Embryonic facial prominence (tissue), 1 donor: ENCODE results near the gene STK40.
A peak's percentile ranks its signal among the peaks of the same experiment; 100 is the strongest.

Experiments used
- DNase-seq: peaks from one replicate; pipeline ENCODE4 v3.0.0-alpha.2; 2016; ENCODE audit errors: extremely low spot score

The STK40 gene

DNA sequence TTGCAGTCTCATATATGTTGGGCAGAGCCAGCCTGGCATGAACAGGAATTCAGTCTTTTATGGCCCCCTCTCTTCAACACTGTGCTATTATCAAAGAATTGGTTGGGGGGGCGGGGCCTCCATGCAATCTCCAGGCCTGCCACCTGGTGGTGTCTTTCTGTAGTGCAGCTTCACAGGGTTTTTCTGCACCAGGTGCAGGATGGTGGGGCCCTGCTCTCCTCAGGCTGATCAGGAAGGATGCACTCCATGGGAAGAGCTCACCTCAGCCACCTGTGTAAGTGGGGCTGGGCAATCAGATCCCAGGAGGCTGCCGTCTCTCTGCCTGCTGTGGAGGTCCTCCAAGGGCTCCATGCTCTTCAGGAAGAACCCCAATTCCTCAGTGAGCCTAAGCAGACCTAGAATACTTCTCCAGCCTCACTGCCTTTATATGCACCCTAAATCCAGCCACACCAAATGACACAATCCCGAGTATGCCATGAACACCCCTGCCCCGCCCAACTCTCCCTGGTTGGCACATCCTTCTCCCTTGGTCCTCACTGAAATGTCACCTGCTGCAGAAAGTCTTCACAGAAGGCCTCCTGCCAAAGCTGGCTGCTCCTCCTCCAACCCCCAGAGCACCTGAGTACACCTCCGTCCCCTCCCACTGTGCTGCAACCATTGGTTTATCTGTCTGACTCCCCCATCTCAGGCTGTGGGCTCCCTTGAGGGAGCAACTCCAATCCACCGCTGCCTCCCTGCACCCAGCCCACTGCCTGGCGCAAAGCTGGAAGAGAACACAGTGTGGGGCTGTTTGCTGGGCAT, 16.5 kb downstream of the STK40 start:
- DNase-seq = peak; percentile 37

DNA sequence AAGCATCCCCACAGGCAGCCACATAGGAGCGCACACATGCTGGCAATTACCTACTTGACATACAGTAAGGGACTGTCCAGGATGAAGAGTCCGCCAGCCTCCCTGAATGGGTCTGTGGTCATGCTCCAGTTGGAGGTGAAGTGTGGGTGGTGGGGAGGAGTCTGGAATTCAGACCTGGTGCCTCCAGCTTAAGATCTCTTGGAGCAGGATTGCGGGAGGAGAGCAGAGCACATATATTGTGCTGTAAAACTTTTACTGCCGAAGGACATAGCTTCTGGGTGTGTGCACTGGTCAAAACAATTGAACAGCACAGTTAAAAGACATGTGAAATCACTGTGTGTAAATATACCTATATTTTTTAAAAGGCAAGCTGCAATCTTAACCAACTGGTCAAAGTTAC, 17.9 kb downstream of the STK40 start:
- DNase-seq = no peak

DNA sequence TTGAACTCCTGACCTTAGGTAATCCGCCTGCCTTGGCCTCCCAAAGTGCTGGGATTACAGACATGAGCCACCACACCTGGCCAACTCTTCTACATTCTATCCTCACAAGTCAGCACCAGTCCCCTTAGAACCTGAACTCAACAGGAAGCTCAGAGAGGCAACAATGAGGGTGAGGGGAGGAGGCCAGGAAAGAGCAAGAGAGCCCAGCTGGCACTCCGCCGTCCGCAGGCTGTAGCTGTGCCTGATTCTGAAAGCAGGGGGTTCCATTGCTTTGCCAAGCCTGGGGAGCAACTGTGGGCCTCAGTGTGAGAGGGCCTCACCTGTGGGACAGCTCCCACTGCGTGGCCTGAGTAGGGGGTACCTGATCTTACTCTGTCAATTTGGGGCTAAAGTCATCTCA, 18.7 kb downstream of the STK40 start:
- DNase-seq = no peak

DNA sequence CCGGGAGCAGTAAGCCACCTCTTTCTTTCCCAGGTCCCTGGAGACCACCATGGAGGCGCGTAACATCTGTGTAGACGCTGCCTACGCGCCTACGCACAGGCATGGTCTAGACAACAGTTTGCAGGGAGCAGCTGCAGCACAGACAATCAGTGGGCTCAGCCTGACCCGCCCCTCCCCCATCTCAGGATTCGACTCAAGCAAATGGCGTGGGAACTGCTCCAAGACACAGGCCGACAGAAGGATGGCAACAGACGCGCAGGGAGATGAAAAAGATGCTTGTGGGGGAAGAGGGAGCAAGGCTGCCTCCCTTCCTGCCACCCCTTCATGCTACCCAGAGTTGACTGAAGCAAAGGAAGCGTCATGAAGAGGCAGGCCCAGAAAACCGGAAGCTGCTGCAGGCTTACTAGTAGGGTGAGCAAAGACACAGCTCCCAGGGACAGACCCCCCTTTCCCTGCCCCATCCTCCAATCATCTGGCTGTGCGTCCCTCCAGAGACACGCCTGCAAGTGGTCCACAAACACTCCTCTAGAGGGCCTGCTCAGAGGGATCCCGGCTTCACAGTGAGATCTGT, 19.5 kb downstream of the STK40 start:
- DNase-seq = no peak

DNA sequence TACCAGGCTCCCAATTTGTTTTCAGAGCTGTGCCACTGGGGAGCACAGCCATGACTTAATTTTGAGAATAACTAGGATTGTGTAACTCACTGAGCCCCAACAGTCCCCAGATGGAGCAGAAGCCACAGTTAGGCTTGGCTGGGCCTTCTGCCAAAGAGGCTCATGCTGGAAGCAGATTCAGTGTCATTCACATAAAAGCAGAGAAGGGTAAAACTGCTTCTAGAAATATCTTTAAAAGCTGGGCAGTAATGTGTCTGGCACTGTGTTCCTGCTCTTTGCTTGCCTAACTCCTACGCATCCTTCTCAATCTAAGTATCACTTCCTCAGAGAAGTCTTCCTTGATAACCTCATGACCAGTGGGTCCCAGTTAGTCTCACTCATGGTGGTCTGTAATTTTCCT, 20.3 kb downstream of the STK40 start:
- no peak for DNase-seq

DNA sequence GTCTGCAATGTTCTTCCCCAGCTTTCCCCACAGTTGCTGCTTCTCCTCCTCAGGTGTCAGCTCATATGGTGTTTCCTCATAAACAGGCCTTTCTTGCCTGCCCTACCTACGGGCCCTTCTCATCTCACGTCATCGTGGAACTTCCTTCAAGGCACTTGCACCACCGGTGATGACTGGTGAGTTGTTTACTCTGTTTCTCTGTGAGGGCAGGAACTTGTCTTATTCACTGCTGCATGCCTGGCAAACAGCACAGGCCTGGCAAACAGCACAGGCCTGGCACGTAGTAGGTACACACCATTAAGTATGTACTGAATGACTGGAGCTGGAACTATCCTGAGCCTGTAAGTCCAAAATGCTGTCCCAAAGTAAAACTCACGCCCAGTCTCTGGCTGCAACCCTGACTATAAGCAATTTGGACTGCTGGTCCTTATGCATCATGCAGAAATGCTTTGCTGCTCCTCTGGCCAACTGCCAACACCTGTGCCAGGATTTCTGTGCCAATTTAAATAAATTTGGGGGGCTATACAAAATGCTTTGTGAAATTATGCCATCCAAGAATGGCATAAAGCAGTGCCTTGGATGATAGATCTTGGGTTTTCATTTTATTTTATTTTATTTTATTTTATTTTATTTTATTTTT, 25.7 kb downstream of the STK40 start:
- DNase-seq = no peak

DNA sequence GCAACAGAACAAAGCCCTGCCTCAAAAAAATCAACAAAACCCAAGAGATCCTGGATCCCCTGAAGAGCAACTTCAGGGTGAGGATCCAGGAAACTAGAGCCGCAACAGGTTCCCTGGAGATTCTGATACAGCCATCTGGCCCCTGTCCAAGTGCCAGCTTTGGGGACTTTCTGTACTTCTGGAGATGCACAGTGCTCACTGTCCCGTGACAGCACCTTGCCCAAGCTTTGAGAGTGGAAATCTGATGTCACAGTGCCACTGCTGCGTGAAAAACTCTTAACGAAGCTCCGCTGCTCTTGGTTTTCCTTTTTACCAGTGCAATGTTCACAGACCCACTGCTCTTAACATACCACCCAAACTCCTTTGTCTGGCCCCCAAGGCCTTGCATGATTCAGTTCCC, 26.3 kb downstream of the STK40 start:
- no peak for DNase-seq

DNA sequence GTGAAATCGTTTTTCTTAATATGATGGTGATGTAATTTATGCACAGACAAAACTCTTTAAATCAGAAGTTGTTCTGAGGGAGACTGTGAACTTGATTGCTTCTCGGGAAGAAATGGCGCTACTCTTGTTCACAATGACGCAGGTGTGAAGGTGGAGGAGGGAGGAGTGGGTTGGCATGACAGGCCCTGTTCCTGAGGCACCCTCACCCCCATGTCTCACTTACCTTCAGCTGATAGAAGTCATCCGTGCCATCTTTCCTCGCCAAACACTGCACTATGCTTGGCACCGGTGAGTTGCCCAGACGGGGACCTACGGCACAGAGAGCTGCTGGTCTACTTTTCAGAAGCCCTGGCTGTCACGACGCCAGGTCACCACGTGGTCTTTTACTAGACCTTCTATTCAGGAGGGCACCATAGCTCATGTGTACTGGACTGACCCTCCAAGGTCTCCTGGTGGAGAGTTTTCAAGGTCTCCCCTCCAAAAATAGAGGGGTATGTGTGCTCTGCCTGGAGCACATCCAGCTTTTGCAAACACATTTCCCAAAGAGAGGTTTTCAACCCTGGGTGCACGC, 27.1 kb downstream of the STK40 start:
- DNase-seq = no peak

DNA sequence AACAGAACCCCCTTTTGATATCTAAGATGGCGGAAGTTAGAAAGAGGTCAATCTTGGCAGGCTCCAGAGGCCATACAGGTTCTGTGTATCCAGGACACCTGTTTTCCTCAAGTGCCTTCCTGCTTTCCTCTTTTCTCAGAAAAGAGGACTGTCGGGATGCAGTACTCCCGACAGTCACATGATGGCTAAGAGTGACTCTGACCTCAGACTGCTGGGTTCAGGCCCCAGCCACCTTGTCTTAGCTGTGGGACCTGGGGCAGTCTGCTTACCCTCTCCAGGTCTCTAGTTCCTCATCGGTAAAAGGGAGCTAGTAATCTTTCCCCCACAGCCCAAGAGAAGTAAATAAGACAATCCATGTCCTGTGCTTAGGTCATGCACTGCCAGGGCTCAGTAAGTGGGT, 29.9 kb downstream of the STK40 start:
- no peak for DNase-seq

DNA sequence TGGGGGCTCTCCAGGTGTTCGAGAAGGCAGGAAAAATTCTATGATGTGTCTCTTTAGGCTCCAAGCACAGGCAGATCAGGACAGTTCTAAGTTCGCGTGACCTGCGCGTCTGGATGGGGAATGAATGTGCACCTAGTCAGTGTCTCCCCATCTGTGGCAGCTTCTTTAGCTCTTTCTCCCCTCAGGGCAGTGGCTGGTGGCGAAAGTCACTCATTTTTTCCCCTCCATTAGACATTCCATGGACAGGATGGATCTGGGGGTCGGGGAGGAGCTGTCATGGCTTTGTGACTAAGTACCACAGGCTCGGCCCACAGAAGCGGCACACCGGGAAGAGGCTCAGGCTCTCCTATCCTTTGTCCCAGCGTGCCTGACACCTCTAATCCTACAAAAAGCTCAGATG, 31.2 kb downstream of the STK40 start:
- no peak for DNase-seq

DNA sequence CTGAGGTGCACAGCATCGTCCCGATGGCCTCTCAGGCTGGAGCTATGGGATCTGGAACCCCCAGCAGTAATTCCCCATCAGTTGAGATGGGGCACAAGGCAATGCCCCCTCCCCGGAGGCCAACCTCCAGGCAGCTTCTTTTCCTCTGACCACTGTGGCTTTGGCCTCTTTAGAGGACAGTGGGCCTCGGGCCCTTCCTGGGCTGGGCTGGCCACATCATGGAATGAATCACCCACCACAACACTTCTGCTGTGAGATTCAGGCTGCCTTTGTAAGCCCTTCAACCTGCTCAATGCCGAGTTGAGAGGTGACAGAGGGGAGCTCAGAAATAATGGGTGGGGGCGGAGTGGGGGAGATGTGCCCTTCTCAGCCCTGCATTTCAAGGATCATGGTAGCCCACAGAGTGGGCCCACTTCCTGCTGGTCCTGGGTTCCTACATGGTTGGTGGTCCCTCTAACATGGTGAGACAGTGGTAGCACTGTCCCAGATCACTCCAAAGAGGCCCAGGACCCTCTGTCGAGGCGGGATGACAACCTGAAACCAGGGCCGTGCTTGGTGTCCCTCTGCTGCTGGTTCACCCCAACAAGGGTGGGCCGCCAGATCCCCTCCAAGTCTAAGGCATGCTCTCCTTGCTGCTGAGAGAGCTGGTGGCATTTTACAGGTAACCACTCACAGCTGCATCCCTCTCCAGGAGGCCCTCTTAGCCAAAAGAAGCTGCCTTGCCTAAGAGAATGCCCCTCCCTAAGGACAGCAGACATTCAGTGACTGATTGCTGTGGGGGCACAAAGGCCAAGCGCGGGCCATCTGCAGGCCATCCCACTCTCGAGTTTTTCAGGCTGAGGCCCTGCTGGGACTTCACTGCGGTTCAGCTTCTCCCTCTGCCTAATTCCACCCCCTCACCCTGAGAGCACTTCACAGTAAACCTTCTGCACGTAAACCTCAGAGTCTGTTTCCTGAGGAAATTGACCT, 32.5 kb downstream of the STK40 start:
- no peak for DNase-seq

DNA sequence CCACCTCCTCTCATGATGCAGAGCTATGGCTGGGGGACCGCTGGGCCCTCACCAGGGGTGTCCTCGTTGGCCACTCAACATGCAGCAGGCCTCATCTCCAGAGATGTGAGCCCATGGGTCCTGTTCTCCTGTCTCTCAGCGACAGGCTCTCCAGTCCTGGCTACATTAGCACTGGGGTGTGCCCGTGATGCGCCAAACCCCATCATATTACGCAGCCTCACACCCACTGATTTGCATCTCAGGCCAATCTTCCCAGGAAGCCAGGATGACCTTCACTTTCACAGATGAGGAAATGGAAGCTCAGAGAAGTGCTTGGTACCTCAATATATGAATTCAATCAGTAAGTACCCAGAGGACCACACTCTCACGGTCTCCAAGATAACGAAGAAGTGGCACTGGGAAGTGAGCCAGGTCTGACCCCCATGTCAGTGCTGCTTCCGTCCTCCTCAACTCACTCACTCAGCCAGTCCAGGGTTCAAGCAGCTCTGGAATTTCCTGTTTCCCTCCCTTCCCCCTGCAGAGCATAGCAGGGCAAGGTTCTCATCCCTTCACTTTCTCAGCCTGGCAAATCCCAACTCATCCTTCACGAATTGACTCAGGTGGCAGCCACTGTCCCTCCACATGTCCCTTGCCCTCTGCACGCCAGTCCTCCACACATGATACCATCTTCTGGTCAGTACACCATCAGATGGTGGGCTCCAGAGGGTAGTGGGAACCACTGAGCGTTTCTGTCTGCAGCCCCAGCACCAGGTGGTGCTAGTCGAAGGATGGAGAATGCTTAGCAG, 33.4 kb downstream of the STK40 start:
- DNase-seq = no peak

DNA sequence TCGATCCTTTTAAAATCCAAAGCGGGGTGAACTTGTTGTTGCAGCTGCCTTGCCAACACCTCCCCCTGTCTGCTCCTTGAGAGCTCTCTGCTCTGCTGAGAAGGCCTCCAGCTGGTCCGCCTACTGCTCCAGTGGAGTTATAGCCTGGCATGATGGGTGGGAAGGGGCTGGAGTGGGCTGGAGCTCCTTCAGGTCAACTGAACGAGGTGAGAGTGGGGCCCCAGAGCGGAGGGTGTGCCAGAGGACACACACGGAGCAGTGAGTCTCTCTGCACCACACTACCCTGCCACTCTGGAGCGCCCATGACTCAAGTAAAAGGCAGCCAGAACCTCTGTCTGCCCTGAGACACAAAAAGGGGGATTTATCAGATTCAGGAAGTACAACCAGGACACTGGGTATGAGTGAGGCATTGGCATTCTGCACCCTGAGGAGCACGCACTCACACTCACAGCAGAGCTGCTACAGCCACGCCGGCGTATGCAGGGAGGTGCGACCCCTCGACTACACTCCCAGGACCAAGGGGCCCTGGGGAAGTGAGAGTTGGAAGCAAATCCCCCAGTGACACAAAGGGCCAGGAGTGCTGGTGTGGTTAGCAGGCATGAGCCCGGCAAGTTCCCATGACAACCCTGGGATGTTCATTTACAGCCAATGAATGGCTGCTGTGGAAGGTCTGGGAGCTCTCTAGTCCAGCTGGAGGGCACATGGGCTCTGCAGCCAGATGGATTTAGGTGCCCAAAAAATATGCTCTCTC, 34.3 kb downstream of the STK40 start:
- no peak for DNase-seq

DNA sequence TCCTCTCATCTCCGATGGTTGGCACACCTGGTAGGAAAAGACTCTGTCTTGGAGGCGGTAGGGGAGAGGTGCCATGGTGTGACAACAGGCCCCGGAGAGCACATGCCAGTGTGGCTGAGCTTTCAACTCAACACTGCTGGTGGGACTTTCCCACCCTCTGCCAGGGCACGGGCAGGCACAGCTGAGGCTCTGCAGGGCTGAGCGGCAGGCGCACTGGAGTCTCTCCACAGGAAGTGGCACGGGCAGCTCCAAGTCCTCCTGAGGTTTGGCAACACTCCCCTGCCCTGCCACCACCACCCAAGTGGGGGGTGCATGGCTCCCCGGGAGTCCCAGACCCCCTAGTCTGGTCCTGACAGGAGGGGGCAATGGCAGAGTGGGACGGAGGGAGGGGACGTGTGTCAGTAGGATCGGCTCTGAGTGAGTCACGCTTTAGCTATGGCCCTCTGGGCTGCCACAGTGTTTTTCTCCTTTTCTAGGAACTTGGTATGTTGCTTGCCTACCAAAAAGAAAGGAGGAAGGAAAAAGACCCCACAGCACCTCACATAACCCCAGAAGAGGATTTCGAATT, 35.0 kb downstream of the STK40 start:
- DNase-seq = no peak

DNA sequence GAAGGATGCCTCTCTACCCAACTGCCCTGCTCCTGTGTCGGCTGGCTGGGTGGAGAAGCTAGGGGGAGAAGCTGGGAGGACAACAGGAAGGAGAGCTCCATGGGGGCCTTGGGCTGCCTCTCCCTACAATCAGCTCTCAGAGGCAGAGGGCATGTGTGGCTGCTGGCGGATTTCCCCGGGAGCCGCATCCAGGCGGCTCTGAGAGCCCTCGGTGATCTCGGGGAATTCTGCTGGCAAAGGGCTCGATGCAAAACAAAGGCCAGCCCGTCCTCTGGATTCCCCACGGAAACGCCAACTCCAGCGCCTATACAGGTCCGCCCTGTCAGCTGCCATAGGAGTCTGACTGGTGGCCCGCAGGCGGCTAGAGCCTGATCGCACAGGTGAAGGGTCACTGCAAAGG, 35.9 kb downstream of the STK40 start:
- DNase-seq = no peak

DNA sequence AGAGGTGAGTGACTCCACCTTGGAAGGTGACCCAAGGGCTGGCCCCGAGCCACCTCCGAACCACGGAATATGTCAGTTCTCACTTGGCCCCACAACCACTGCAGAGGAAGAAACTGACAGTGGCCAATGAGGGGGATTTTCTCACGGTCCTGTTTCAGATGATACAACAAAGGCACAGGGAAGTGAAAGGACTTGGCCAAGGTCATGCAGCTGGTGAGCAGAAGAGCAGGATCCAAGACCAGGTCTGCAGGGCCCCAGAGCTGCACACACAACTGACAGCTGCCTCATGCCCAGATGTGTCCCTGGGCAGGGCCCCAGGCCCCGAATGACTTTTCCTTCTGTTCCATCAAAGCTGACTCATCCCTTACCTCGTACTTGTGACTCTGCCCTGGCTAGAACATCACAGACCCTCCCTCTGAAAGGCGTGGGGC, 36.5 kb downstream of the STK40 start:
- no peak for DNase-seq

DNA sequence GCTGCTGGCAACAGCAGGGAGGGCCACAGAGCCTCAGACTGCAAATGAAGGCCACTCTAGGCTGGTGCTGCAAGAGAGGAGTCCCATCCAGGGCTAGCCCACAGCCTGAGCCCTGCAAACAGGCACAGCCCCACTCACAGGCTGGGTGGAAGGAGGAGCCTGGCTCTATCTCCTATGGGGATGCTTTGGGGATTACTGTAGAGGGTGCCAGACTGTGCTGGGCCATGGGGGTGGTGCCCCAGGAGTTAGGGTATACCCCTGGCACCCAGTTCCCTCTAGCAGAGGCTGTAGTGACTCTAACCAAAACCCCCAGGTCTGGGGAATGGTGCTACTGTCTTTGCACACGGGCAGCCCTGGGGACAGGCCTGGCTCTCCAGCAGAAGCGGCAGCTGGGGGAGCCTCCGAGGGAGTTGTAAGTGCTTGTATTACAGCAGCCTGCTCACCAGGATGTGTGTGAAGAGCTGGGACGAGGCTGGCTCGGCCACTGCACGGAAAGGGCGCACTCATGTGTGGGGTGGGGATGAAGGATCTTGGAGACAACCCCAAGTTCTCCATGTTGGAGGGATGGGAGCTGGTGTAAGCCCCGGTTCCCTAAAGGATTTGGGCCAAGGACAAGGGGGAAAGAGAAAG, 38.9 kb downstream of the STK40 start:
- DNase-seq = no peak

DNA sequence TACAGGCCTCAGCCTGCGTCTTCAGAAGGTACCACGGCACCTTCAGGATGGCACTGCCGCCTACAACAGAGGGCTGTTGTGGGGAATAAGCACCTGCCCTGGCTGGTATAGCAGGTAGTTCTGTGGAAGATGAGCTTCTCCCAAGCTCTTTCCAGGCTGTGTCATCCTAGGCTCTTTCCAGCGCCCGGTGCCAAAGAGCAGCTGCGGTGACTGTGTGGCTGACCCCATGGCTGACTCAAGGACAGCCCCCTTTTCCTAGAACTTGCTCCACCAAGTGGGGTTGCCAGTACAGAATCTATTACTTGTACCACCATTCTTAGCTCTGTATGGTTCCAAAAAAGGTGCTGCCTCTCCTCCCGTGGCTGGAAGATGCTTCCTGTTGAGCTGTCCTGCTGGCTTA, 40.4 kb downstream of the STK40 start:
- no peak for DNase-seq

DNA sequence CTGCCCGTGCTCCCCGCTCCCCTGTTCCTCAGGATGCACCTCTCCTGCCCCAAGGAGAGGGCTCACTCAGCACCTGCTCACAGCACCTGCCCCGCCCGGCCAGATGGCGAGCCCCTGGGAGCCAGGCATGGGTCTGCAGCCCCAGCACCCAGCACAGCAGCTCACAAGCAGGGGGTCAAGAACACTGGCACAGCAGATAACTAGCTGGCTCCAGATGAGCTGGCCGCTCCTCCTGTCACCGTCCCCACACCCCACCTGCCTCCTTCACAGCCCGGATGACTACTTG, 41.4 kb downstream of the STK40 start:
- no peak for DNase-seq
